Sigmoid colon (tissue), 4 donors: Measurements from ENCODE around the gene GFOD2.

Source experiments
- CTCF ChIP-seq, 4 experiments: fragments of 450-650 bp in 3 of 4; fragments of 200-600 bp in 1 of 4; IDR thresholded peaks; one replicate each; pipeline ENCODE4 v1.5.1; 2016 to 2019; ENCODE audit warnings: antibody characterized with exemption in 4 of 4, mild to moderate bottlenecking in 3 of 4, moderate library complexity in 2 of 4
- POLR2A ChIP-seq, 2 donors: fragments of 450-650 bp; IDR thresholded peaks; one replicate each; pipeline ENCODE4 v1.6.1; 2016; ENCODE audit warnings: antibody characterized with exemption in 2 of 2, mild to moderate bottlenecking in 2 of 2, moderate library complexity in 2 of 2
- POLR2AphosphoS5 ChIP-seq, 4 donors: sonication (generic); formaldehyde crosslinking; IDR thresholded peaks; one replicate each; pipeline ENCODE4 v1.6.1; 2017; ENCODE audit warnings: antibody characterized with exemption in 4 of 4

- no peak for TF ChIP-seq POLR2A (IDR thresholded peaks at IDR 0.05)
- no peak for TF ChIP-seq CTCF (IDR thresholded peaks at IDR 0.05)
- TF ChIP-seq POLR2AphosphoS5 (IDR thresholded peaks at IDR 0.05) = no peak
Observed at GRCh38 chr16:67752641-67753040, 33.5 kb upstream of the GFOD2 start.
